ENCODE results near the gene STARD13.
"Not testable (repeated sequence)": the region's sequence is repeated elsewhere in the genome, so short reads cannot be mapped to it uniquely, and the experiment has no call there.

Gene STARD13

GRCh38 chr13:33256148-33256840 is 29.3 kb downstream of the STARD13 start:
- no peak for DNase-seq

DNA sequence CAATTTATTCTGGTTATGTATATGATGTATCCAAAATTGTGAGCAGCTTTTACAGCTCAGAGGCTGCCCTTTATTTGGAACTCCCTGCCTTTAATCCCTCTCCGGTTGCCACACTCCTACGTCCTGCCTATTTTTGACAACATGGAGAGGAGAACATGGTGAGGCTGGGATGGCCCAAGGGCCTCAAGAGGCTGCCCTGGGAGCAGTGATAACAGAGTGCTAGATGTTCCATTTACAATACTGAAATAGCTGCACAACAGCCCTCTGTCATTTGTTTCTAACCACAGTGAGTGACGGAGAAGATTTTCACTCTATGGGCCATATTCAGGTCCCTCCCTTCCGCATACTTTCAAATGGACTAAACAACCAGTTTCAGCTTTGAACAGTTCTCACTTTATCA is 33.4 kb downstream of the STARD13 start:
- no peak for DNase-seq

GRCh38 chr13:33251131-33251661 is 34.4 kb downstream of the STARD13 start:
- DNase-seq, result peak; percentile 52

DNA sequence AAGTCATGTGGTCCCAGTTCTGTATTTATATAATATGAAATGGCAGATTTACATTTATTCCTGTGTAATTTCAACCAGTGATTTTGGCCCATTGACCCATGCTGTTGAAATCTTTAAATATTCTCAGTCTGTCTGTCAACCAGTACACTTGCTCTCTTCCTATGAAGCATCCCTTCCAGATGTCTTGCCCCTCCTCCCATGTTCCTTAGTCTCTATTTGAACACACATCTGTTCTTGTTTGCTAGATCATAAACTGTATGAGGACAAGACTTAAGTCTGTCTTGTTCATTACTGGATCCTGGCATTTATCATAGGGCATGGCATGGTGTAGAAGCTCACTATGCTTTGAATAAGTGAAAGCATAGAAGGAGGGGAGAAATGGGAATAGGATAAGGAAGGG is 34.9 kb downstream of the STARD13 start:
- no peak for DNase-seq

DNA sequence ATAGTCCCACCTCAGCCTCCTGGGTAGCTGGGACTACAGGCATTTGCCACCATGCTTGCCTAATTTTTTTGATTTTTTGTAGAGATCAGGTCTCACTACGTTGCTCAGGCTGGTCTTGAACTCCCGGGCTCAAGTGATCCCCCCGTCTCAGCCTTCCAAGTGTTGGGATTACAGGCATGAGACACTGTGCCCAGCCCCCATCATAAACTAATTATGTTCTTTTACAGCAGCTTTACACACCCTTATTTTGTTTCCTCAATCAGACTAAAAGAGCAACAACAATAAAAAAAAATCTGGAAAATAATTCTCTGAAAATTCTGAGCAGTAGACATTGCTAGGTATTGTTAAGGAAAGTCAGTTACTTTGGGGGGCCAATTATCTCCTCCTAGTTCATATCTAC is 35.7 kb downstream of the STARD13 start:
- DNase-seq, result no peak

- DNase-seq, result peak; percentile 54
Observed at GRCh38 chr13:33249066-33249465, 36.5 kb downstream of the STARD13 start.

DNA sequence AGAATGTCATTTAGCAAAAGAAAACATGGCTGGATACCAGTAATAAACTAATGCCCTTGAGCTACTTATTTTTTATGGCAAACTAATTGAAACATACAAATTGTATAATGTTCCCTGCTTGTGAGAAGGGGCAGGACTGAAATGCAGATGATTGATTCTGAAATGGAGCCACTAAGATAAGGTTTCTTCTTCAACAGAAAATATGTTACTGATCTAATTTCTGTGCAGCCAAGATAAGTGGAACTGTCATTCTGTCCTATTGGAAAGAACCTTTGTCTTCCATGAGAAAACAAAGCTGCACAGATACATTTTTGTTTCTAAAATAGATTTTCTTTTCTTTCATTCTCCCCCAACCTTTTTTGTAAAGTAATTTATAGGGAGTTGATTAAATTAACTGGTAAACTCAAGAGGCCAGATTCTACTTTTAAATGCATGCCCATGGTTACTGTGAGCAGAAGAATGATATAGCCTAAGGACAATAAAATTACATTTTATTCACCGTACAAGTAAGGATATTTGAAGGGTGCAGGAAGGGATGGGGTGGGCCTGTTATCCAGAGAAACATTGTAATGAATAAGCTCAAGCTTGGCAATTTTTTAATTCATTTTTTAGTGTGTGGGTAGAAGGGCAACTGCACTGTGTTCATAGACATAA is 39.9 kb downstream of the STARD13 start:
- DNase-seq, result no peak

- no peak for DNase-seq
Observed at GRCh38 chr13:33244907-33245287, 40.7 kb downstream of the STARD13 start.

DNA sequence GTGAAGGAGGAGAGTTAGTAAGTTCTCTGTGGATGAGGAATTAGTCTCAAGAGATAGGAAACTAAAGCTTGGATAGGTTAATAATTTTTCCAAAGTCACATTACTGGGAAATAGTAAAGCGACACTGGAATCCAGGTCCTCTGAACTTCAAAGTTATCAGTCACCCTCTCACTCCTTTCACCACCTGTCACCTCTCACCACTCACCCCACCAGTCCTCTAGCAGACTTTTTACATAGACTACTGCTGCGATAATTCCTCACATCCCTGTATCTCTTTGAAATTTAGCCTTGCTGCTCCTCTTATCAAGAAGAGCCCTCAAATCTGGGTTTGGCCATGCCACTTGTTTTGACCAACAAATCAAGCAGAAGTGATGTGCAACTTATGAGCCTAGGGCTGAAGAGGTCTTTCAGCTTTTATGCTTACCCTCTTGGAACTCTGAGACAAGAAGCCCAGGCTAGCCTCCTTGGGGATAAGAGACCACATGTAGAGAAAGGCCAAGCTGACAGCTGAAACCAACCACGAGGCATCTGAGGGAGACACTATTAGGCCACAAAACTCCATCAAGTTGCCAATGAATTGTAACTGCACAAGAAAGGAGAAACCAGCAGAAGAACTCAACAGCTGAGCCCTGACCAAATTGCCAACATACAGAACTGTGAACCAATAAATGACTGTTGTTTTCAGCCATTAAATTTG is 41.2 kb downstream of the STARD13 start:
- no peak for DNase-seq

- DNase-seq, result no peak
Observed at GRCh38 chr13:33242984-33243617, 42.5 kb downstream of the STARD13 start.

- DNase-seq, result not testable (repeated sequence)
Observed at GRCh38 chr13:33242372-33242771, 43.2 kb downstream of the STARD13 start.

GRCh38 chr13:33236021-33236420 is 49.5 kb downstream of the STARD13 start:
- DNase-seq, result no peak

DNA sequence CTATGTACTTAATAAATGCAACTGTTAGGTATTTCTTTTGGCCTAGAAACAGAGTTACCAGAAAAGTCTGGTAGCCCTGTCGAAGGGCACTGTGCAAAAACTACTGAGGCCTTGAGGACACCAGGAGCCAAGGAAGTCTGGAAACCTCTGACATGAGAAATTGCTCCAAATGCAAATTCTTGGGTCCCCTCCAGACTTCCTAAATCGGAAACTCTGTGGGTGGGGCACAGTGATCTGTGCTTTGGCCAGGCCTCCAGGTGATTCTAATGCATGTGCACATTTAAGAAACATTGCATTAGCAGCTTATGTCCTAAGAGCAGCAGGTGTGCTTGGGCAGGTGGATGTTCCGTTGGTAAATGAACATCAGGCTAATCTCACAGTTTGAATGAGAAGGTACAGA is 50.0 kb downstream of the STARD13 start:
- DNase-seq, result no peak

DNA sequence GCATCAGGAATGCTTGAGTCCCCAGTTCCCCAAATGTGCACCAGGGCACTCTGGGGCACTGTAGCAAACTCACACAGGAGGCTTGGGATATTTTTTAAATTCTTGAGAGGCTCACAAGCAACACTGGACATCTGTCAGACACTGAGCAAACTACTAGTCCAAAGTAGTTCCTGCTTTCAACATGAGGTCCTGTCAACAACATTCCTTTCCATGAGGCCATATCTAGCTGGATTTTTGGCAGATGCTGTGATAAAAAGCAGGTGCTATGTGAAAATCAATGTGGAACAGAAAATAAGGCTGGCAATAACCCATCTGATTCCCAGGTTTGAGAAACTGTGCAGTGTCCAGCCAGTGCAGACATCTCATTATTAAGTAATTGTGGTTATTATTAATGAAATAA is 50.5 kb downstream of the STARD13 start:
- no peak for DNase-seq

DNA sequence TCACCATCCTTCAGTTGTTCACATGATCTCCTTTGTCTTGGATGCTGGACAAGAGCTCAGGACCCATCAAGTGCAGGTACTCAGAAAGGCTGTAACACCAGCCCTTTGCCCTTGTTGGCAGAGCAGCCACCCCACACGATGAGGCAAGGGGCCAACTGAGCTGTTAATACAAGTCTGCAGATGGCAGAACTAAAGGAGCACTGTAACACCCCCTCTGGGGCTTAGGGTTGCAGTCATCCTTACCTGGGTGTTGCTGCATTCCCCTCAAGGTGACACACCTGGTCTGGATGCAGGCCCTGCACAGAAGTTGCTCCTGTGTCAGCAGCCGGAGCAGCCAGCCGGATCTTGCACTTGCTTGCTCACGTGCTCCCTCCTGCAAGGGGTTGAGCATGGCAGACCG is 52.0 kb downstream of the STARD13 start:
- no peak for DNase-seq

- DNase-seq, result no peak
Observed at GRCh38 chr13:33232883-33233282, 52.7 kb downstream of the STARD13 start.

DNA sequence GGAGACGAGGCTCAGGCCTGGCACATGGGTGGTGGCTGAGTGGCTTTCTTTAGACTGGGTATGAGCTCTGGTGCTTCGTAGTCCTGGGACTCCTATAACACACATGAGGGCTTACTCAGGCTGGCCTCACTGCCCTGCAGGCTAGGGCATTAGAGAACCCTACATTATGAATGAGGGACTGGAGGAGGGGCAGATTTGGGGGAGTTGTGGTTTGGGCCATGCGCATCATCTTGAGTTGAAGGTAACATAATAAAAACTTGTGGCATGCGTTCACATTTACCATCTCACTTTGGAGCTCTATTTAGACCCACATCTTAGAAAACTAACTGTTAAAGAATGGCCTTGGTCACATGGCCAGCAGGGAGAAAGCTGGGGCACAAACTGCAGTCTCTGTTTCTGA is 54.2 kb downstream of the STARD13 start:
- no peak for DNase-seq

DNA sequence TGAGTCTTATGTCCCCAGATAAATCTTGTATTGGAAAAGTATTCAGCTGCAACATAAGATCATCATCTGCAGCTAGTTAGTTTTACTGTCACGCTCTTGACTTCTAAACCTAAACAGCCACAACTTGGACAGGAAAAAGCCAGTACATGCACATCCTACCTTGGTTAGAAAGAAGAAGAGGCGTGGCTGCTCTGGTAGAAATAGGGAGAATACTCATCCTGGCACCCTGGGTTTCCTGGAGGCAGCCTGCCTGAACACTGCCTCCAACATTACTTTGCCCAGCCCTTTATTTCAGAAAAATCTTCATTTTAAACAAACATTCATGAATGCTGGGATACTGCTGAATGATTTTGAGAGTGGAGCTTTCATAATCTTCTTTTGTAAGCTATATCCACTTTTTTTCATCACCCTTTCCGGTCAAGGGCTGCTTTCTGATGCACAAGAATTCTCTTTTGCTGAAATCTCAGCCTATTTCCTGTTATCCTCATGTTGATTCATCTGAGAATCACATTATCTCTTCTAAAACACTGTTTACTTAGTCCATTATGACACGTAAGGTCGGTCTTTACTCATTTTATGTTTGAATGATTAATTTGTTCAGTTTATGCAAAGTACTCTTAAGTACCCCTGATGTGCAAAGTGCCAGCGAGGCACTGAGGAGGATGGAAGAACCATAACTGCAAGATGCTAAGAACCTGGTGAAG is 55.2 kb downstream of the STARD13 start:
- no peak for DNase-seq

- no peak for DNase-seq
Observed at GRCh38 chr13:33229446-33230177, 55.9 kb downstream of the STARD13 start.

- DNase-seq, result peak; percentile 45
Observed at GRCh38 chr13:33228648-33229445, 56.7 kb downstream of the STARD13 start.
